Measurements from ENCODE around the gene CYP4F3. TPM values are rescaled to one million over a fixed set of nuclear protein-coding genes. Genes with fewer than 3 reads are reported as not detected.
"Not testable (repeated sequence)": the region's sequence is repeated elsewhere in the genome, so short reads cannot be mapped to it uniquely, and the experiment has no call there.

Gene CYP4F3
- polyA plus RNA-seq, 3 donors, result 0.37 to 0.92 (median 0.62) TPM

DNA sequence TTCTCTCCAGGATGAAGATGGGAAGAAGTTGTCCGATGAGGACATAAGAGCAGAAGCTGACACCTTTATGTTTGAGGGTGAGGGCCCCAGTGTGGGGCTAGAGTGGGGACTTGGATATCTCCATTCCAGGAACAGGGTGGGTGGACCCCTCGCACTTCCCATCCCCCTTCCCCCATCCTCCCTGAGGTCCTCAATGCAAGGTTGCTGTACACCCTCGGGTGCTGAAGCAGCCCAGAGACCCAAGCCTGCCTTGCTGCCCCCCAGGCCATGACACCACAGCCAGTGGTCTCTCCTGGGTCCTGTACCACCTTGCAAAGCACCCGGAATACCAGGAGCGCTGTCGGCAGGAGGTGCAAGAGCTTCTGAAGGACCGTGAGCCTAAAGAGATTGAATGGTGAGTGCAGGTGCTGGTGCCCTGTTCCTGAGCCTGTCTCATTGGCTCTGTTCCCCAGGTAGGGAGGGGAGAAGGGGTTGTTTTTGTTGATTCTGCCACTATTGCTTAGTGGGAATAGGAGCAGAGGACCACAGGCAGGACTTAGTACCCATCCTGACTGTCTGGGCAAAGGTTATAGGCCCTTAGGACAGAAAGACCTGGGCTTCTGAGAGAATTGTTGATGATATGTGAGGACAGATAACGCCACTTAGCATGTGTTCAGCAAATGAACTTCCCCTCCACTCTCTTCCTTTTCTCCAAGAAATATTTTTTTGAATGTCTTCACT, 12.0 kb downstream of the CYP4F3 start:
- DNase-seq (ENCODE audit: extremely low read depth in 1 of 11, low read depth in 9 of 11, low spot score in 4 of 11), result no peak

- no peak for DNase-seq (ENCODE audit: extremely low read depth in 1 of 11, low read depth in 9 of 11, low spot score in 4 of 11)
Observed at GRCh38 chr19:15656467-15656866, 15.8 kb downstream of the CYP4F3 start.

DNA sequence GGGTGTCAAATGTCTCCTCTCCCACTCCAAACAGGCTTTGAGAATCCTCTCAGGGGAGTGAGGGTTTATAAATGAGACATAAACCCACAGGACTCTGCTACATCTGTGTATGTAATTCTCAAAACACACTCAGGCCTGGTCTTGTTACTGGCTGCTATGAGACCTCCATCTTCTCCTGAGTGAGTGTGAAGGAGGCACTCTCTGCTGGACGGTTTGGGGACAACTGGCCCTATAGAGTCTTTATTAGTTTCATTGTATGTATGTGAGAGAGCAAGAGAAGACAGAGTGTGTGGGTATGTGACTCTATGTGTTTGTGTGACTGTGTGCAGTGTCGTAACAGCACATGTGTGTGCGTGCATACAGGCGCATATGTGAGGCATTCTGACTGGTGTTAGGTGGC, 22.6 kb downstream of the CYP4F3 start:
- no peak for DNase-seq (ENCODE audit: extremely low read depth in 1 of 11, low read depth in 9 of 11, low spot score in 4 of 11)

- DNase-seq (ENCODE audit: extremely low read depth in 1 of 11, low read depth in 9 of 11, low spot score in 4 of 11), result no peak
Observed at GRCh38 chr19:15666186-15666585, 25.5 kb downstream of the CYP4F3 start.

- no peak for DNase-seq (ENCODE audit: extremely low read depth in 1 of 11, low read depth in 9 of 11, low spot score in 4 of 11)
Observed at GRCh38 chr19:15666883-15667282, 26.2 kb downstream of the CYP4F3 start.

DNA sequence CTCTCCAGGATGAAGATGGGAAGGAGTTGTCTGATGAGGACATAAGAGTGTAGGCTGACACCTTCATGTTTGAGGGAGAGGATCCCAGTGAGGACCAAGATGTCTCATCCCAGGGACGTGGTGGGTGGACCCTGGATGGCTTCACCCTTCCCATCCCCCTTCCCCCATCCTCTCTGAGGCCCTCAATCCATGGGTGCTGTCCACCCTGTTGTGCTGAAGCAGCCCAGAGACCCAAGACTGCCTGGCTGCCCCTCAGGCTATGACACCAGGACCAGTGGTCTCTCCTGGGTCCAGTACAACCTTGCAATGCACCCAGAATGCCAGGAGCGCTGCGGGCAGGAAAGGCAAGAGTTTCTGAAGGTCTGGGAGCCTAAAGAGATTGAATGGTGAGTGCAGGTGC, 28.7 kb downstream of the CYP4F3 start:
- DNase-seq (ENCODE audit: extremely low read depth in 1 of 11, low read depth in 9 of 11, low spot score in 4 of 11), result no peak

DNA sequence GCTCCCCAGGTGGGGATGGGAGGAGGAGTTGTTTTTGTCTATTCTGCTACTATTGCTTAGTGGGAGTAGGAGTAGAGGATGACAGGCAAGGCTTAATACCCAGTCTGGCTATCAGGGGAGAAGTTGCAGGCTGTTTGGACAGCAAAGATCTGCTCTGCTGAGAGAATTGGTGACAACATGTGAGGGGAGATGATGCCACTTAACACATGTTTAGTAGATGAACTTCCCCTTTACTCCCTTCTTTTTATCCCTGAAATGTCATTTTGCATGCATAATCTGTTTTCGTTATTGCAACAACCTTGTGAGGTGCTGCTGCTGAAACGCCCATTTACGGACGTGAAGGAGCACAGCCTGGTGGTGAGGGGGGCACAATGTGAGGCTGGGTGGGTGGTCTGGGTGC, 29.2 kb downstream of the CYP4F3 start:
- no peak for DNase-seq (ENCODE audit: extremely low read depth in 1 of 11, low read depth in 9 of 11, low spot score in 4 of 11)

GRCh38 chr19:15671237-15671821, 30.6 kb downstream of the CYP4F3 start:
- no peak for DNase-seq (ENCODE audit: extremely low read depth in 1 of 11, low read depth in 9 of 11, low spot score in 4 of 11)

DNA sequence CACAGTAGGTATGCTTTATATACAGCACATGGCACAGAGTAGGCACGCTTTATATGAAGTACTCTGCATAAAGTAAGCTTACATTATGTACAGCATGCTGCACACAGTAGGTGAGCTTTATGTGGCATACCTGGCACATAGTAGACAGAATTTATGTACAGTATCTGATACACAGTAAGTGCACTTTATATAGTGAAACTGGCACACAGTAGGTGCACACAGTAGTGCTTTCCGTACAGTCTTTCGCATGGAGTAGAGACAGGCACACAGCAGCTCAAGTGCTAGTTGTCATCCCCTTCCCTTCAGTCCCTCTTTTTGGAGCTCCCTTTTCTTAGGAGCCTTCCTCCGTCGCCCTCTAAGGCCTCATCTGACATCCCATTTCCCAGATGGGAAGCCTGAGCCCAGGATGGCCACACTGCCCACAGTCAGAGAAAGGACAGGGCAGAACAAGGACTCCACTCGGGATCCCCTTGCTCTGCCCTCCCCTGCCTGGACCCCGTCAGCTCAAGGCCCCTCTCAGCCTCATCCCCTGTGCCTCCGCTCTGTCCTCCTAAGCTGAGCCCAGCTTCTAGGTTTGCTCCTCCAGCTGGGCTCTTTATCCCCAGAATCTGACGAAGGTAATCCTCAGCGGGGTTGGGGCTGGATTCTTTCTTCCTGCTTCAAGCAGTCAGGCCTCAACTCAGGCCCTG, 31.3 kb downstream of the CYP4F3 start:
- no peak for DNase-seq (ENCODE audit: extremely low read depth in 1 of 11, low read depth in 9 of 11, low spot score in 4 of 11)

DNA sequence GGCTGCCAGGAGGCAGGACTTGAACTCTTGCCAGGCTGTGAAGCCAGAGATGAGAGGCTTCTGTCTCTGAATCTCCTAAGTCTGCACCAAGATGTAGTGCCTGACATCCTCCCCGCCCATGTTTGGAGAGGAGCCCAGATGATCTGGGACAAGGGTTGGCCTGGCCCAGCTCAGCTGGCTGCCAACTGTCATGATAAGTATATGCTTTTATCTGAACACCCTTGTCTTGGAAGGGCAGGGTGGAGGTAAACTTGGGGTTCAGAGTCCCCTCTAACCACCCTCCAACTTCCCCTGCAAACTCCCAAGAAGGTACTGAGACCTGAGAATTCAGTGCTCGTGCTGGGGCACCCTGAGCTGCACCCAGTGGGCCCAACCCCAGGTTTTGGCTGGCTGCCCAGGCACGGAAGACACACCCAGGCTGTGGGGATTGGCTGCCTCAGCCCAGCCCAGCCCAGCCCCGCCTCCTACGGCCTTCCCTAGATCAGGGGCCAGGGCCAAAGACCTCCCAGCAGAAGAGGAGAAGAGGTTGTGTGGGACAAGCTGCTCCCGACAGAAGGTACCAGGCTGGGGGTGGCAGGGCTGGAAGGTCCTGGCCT, 32.0 kb downstream of the CYP4F3 start, which contains the start of gene CYP4F12:
CYP4F12 (plus strand) TSS at position 508 of the 596 bp plus-strand sequence. CDS start 443 bp downstream, outside the sequence.
- peak in 2 of 11 donors; percentile 1 to 12 for DNase-seq (ENCODE audit: extremely low read depth in 1 of 11, low read depth in 9 of 11, low spot score in 4 of 11)

DNA sequence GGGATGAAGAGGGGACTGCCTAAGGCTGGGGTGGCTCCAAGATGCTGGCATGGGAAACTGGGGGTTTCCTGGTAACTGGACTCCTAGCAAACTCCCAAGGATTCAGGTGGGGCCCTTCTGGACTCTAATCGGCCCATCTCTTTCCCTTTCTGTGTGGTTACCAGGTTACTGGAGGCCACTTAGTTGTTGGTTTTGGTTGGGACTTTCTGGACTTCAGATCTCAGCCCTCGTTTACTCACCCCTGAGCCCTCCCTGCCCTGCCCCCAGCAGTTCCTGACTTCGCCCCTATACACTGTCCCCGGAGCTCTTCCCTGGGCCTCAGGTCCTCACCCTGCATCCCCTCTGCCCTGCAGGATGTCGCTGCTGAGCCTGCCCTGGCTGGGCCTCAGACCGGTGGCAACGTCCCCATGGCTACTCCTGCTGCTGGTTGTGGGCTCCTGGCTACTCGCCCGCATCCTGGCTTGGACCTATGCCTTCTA, 32.5 kb downstream of the CYP4F3 start:
- no peak for DNase-seq (ENCODE audit: extremely low read depth in 1 of 11, low read depth in 9 of 11, low spot score in 4 of 11)

GRCh38 chr19:15675560-15675959, 34.9 kb downstream of the CYP4F3 start:
- no peak for DNase-seq (ENCODE audit: extremely low read depth in 1 of 11, low read depth in 9 of 11, low spot score in 4 of 11)

GRCh38 chr19:15679089-15679488, 38.4 kb downstream of the CYP4F3 start:
- DNase-seq (ENCODE audit: extremely low read depth in 1 of 11, low read depth in 9 of 11, low spot score in 4 of 11), result no peak

GRCh38 chr19:15679865-15680264, 39.2 kb downstream of the CYP4F3 start:
- not testable (repeated sequence) for DNase-seq (ENCODE audit: extremely low read depth in 1 of 11, low read depth in 9 of 11, low spot score in 4 of 11)

GRCh38 chr19:15680478-15681322, 40.0 kb downstream of the CYP4F3 start:
- DNase-seq (ENCODE audit: extremely low read depth in 1 of 11, low read depth in 9 of 11, low spot score in 4 of 11), result no peak

DNA sequence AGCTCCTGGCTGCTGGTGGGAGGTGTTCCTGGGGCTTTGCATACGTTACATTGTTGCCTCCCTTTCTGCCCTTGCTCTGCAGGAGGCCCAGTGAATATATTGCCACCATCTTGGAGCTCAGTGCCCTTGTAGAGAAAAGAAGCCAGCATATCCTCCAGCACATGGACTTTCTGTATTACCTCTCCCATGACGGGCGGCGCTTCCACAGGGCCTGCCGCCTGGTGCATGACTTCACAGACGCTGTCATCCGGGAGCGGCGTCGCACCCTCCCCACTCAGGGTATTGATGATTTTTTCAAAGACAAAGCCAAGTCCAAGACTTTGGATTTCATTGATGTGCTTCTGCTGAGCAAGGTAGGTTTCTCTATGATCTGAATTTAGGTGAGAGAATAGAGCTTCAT, 42.7 kb downstream of the CYP4F3 start:
- no peak for DNase-seq (ENCODE audit: extremely low read depth in 1 of 11, low read depth in 9 of 11, low spot score in 4 of 11)

DNA sequence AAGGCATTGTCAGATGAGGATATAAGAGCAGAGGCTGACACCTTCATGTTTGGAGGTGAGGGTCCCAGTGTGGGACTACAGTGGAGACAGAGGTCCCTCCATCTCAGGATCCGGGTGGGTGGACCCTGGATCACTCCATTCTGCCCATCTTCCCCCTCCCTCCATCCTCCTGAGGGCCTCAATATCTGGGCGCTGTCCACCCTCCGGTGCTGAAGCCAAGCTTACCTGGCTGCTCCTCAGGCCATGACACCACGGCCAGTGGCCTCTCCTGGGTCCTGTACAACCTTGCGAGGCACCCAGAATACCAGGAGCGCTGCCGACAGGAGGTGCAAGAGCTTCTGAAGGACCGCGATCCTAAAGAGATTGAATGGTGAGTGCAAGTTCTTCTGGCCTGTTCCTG, 44.1 kb downstream of the CYP4F3 start:
- peak in 3 of 11 donors; percentile 1 to 5 (median 1) for DNase-seq (ENCODE audit: extremely low read depth in 1 of 11, low read depth in 9 of 11, low spot score in 4 of 11)

- no peak for DNase-seq (ENCODE audit: extremely low read depth in 1 of 11, low read depth in 9 of 11, low spot score in 4 of 11)
Observed at GRCh38 chr19:15696654-15697194, 56.0 kb downstream of the CYP4F3 start.

Data from renal cortex interstitium (tissue), 11 donors.